GM21515 (cell line): ENCODE results near the gene EMB.
"Not testable (repeated sequence)": the region's sequence is repeated elsewhere in the genome, so short reads cannot be mapped to it uniquely, and the experiment has no call there.

ENCODE experiments used
- ATAC-seq: cut with Tn5 transposase; IDR thresholded peaks from one replicate; pipeline ENCODE4 v1.9.1; 2021; ENCODE audit not compliant: unreplicated experiment

The EMB gene, protein sequence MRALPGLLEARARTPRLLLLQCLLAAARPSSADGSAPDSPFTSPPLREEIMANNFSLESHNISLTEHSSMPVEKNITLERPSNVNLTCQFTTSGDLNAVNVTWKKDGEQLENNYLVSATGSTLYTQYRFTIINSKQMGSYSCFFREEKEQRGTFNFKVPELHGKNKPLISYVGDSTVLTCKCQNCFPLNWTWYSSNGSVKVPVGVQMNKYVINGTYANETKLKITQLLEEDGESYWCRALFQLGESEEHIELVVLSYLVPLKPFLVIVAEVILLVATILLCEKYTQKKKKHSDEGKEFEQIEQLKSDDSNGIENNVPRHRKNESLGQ

GRCh38 chr5:50440651-50441492 lies at the start of gene EMB:
TSS of gene EMB (minus strand) at chr5:50441288. CDS start at chr5:50441151, 137 bp downstream.
- ATAC-seq, result peak; percentile 63

DNA sequence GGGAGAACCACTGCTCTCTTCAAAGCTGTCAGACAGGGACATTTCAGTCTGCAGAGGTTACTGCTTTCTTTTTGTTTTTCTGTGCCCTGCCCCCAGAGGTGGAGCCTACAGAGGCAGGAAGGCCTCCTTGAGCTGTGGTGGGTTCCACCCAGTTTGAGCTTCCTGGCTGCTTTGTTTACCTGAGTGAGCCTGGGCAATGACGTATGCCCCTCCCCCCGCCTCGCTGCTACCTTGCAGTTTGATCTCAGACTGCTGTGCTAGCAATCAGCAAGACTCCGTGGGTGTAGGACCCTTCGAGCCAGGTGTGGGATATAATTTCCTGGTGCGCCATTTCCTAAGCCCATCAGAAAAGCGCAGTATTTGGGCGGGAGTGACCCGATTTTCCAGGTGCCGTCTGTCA lies 48.4 kb upstream of the EMB start:
- ATAC-seq, result not testable (repeated sequence)

DNA sequence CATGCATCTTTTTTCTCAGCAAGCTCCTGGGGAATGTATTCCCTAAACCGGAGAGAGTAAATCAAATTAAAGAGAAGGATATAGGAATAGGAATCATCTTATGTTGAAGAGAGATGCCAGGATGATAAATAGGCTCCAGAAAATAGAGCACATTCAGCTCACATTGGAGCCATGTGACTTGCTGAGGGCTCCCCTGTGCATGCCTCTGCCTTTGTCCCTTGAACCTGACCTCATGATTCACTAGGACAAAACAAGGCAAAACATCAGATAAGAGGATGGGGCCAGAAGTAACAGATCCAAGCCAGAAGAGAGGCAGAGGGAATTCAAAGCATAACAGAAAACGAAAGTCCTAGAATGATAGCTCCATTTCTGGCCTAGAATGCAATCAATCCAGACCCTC lies 37.7 kb upstream of the EMB start:
- not testable (repeated sequence) for ATAC-seq

- ATAC-seq, result peak; percentile 100
These were observed 35.5 kb upstream of the EMB start for GRCh38 chr5:50476549-50476948.

GRCh38 chr5:50465015-50465414 lies 23.9 kb upstream of the EMB start:
- not testable (repeated sequence) for ATAC-seq

GRCh38 chr5:50463726-50464125 lies 22.6 kb upstream of the EMB start:
- no peak for ATAC-seq

- no peak for ATAC-seq
These were observed 22.0 kb upstream of the EMB start for GRCh38 chr5:50463047-50463446.

DNA sequence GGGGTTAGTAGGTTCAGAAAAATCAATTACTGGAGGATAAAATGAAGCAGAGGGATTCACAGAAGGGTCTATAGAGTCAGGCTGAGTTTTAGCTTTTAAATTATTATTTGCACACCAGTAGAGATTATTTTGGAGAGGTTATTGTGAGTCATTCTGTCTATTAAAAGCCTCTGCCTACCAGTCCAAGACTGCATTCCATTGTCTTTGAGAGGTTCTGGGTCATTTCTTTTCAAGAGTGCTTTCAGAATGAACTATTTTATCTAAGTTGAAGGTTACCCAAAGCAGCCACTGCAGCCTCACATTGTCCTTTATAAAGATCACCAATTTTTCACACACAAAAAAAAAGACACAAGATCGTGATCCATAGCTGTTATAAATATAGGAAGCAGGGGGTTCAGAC lies 21.5 kb upstream of the EMB start:
- ATAC-seq, result not testable (repeated sequence)

- not testable (repeated sequence) for ATAC-seq
These were observed 17.3 kb upstream of the EMB start for GRCh38 chr5:50458372-50458771.

DNA sequence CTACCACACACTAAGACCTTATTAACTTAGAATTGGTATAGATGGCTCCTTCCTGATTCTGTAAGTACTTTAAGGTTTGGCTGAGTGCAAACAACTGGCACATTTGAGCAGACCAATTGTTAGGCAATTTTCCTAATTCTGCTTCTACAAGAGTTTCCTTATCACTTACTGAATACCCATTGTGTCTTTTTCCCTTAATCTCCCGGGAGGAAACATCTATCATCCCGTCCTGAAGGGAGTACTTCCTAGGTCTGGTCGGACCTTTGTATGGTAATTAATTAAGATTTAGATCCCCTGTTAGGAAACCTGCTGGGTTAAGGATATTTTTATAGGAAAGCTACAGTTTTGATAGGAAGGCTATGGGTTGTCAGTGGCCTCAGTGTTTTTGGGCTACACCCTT lies 8.2 kb upstream of the EMB start:
- not testable (repeated sequence) for ATAC-seq

DNA sequence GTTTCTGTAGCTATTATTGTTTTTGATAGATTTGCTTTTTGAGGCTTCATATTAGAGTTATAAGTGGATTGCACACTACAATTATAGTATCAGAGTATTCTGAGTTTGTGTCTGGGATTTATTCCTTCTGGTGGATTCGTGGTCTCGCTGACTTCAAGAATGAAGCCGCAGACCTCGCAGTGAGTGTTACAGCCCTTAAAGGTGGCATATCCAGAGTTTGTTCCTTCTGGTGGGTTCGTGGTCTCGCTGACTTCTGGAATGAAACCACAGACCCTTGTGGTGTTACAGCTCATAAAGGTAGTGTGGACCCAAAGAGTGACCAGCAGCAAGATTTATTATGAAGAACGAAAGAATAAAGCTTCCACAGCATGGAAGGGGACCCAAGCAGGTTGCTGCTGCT lies 6.9 kb upstream of the EMB start:
- no peak for ATAC-seq

- ATAC-seq, result no peak
These were observed 6.1 kb upstream of the EMB start for GRCh38 chr5:50447228-50447627.

GRCh38 chr5:50445296-50445949 lies 4.3 kb upstream of the EMB start:
- ATAC-seq, result peak; percentile 78

DNA sequence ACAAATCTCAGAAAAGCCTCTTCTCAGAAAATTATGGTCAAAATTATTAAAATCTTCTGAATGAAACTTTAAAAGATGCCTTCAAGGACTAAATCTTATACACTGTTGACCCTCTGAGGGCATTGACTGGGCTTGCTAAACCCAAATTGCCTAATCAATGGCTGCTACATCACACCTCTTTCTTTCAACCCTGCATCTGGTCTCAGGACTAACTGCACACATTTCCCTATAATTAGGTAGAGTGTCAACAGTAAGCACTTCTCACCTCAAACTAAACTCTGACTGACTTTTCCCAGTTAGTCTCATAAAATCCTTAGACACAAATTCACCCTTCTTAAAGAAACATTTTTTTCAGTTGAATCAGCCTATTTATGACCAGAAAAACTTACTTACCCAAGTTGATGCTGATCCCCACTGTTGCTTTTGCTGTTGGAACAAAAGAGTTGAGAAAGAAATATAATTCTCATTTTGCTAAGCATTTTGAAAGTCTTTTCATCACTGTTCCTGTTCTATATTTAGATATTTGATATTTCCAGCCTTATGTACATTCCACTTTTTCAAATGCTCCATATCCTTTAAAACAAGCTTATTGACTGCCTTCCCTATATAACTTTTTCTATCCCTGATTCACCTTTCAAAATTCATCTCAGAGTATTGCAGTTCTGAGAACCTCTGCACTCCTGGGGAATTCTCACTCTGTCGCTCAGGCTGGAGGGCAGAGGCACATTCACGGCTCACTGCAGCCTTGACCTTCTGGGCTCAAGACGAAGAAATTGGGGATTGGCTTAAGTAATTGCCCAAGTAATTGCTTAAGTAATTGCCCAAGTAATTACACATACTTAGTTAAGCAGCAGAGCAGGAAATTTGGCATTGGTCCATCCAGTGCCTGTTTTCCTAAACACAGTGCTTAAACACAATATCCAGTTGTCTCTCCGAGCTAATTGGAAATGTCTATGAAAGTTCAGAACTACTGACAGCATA lies 1.8 kb upstream of the EMB start:
- not testable (repeated sequence) for ATAC-seq

- no peak for ATAC-seq
These were observed 436 bp upstream of the EMB start for GRCh38 chr5:50441493-50441955.

- no peak for ATAC-seq
These were observed 1.9 kb downstream of the EMB start for GRCh38 chr5:50439221-50439620.

GRCh38 chr5:50438060-50438459 lies 3.0 kb downstream of the EMB start:
- not testable (repeated sequence) for ATAC-seq

GRCh38 chr5:50435168-50435567 lies 5.9 kb downstream of the EMB start:
- no peak for ATAC-seq

DNA sequence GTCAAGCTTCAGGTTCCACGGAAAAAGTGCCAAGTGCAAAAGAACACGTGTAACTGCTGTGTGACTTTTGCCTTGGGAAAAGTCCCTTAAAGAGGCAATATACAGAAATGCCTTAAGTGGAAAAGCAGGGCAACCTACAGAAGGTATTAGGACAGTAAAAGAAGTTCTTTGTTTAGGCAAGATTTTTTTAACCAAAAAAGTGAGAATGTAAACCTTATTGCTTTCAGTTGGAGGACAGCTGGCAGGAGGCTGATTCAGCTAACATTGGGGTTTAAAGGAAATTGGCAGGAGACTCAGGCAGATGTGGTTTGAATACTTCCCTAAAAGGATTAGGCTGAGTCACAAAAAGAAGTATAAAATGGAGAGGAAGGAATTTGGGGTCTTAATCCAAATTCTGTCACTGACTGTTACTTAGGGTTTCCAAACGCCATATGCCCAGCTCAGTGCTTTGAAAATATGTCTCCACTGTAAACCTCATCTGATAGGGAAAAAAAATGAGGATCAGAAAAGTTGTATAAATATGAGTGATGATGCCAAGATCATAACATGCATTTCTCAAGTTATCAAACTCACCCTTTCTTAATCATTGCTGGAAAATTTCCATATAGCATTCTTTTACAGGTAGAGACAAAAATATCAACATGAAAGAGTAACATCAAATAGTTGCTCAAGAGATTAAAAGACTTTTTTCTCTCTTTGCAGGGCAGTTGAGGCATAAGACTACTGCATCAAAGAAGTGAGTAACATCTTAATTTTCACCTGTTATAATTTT lies 9.8 kb downstream of the EMB start:
- ATAC-seq, result not testable (repeated sequence)
